Measurements from ENCODE around the gene BACH2.

DNA sequence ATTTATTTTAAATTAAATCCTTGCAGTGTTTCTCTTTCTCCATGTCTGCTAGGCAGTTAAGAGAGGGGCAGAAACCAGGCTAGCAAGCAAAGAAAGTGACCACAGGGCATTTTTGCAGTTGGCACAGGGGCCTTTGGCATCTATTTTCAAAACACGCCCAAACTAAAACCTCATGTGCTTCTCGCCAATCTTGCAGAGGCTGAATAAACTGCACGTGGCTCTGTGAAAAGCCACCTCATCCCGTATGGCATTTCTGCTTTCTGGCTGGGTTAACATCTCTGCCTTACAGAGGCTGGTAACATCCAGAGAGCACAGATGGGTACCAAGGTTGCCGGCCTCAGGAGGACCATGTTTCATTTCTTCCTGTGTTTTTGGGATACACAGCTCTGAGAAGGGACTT, 347.8 kb downstream of the BACH2 start:
- TF ChIP-seq CTCF (conservative IDR thresholded peaks at IDR 0.05; ENCODE audit: low read depth in 2 of 2) = no peak
- TF ChIP-seq, protein P1, sequence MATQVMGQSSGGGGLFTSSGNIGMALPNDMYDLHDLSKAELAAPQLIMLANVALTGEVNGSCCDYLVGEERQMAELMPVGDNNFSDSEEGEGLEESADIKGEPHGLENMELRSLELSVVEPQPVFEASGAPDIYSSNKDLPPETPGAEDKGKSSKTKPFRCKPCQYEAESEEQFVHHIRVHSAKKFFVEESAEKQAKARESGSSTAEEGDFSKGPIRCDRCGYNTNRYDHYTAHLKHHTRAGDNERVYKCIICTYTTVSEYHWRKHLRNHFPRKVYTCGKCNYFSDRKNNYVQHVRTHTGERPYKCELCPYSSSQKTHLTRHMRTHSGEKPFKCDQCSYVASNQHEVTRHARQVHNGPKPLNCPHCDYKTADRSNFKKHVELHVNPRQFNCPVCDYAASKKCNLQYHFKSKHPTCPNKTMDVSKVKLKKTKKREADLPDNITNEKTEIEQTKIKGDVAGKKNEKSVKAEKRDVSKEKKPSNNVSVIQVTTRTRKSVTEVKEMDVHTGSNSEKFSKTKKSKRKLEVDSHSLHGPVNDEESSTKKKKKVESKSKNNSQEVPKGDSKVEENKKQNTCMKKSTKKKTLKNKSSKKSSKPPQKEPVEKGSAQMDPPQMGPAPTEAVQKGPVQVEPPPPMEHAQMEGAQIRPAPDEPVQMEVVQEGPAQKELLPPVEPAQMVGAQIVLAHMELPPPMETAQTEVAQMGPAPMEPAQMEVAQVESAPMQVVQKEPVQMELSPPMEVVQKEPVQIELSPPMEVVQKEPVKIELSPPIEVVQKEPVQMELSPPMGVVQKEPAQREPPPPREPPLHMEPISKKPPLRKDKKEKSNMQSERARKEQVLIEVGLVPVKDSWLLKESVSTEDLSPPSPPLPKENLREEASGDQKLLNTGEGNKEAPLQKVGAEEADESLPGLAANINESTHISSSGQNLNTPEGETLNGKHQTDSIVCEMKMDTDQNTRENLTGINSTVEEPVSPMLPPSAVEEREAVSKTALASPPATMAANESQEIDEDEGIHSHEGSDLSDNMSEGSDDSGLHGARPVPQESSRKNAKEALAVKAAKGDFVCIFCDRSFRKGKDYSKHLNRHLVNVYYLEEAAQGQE (IDR thresholded peaks at IDR 0.05; ENCODE audit: unreplicated experiment) = no peak
- no peak for TF ChIP-seq EZH2 (IDR thresholded peaks at IDR 0.05; ENCODE audit: low read depth, unreplicated experiment)
- TF ChIP-seq POLR2AphosphoS5 (IDR thresholded peaks at IDR 0.05; ENCODE audit: low read depth) = no peak
- no peak for TF ChIP-seq EZH2phosphoT487 (IDR thresholded peaks at IDR 0.05; ENCODE audit: unreplicated experiment)
- no peak for TF ChIP-seq ZNF331 (CRISPR knock-in tag; IDR thresholded peaks at IDR 0.05; ENCODE audit: low read depth)
- no peak for TF ChIP-seq CREB1 (CRISPR knock-in tag; IDR thresholded peaks at IDR 0.05; ENCODE audit: low read depth)

Measured in GM23338 (cell line).